AG04450 (cell line): ENCODE measurements around the gene EPB41L4B. TPM values are rescaled to one million over a fixed set of nuclear protein-coding genes. Genes with fewer than 3 reads are reported as not detected.

ENCODE experiments used
- CTCF ChIA-PET: fragments of 300-600, 350-600 bp; formaldehyde crosslinking; extraction: SDS; loops from one replicate; lab custom pipeline; 2022; ENCODE audit warnings: antibody characterized with exemption, inconsistent platforms; lab: Charles Lee
- POLR2A ChIA-PET: fragments of 350-600 bp; formaldehyde crosslinking; extraction: SDS; loops from one replicate; lab custom pipeline; 2021; ENCODE audit warnings: antibody characterized with exemption, inconsistent platforms; lab: Yijun Ruan, JAX
- DNase-seq: peaks from one replicate; pipeline ENCODE4 v3.0.0-alpha.2; 2011; ENCODE audit warnings: low read depth, low spot score
- H3K27ac ChIP-seq: one replicate; pipeline ENCODE4 v1.5.1; 2012; ENCODE audit warnings: low read depth, low read length, control low read depth
- H3K27me3 ChIP-seq: one replicate; pipeline ENCODE4 v1.6.0; 2012; ENCODE audit warnings: low read length; ENCODE audit not compliant: control insufficient read depth, insufficient read depth
- H3K4me3 ChIP-seq: 2 replicates; pipeline ENCODE4 v1.5.1; 2011; ENCODE audit warnings: mild to moderate bottlenecking, low read depth, low read length, control low read depth
- H3K9me3 ChIP-seq: 2 replicates; pipeline ENCODE4 v1.5.1; 2012; ENCODE audit warnings: low read length; ENCODE audit not compliant: control insufficient read depth, insufficient read depth
- CTCF ChIP-seq: IDR thresholded peaks from 2 replicates; pipeline ENCODE4 v1.5.1; 2011; ENCODE audit warnings: low read depth, low read length, control low read depth, inconsistent platforms
- polyA plus RNA-seq: library from polyadenylated mRNA; depleted of rRNA; stranded (reverse); fragments of >200 nt; gene quantifications from 2 replicates; pipeline ENCODE4 v1.2.3, GENCODE V29; 2011

Gene EPB41L4B
- polyA plus RNA-seq, 1 experiment = 1.5 TPM

- ChIA-PET POLR2A (interaction anchor here (0.5 to 0.6 kb wide), 2 partner anchors 399 to 1764 kb away, joined by 4 to 6 read pairs; partner anchors contain the start of gene KLF4), CTCF (interaction anchor here (1.0 to 1.3 kb wide), 2 partner anchors 9 to 67 kb away, joined by 3 to 4 read pairs; no protein-coding TSS in a partner anchor)
- peak; percentile 49 for DNase-seq
- peaks cover 2% of the 10 kb centered on the region for H3K27me3 ChIP-seq
- no peak overlapping the region for H3K4me3 ChIP-seq
- H3K9me3 ChIP-seq = no peaks in the 10 kb centered on the region
- TF ChIP-seq CTCF = no peak
- peak overlapping the region; percentile 87 for H3K27ac ChIP-seq
These were observed 66.5 kb downstream of the EPB41L4B start for GRCh38 chr9:109254317-109254716.

- ChIA-PET CTCF (interaction anchor here (1.0 to 1.4 kb wide), 3 partner anchors 8 to 68 kb away, joined by 3 to 4 read pairs (median 4); no protein-coding TSS in a partner anchor), POLR2A (interaction anchor here (0.6 kb wide), 1 partner anchor 399 kb away, joined by 4 read pairs; no protein-coding TSS in a partner anchor)
- 0 out of 2 replicates have a peak, but pooled peaks have one; percentile 12 for TF ChIP-seq CTCF
These were observed 67.1 kb downstream of the EPB41L4B start for GRCh38 chr9:109253637-109254284.

GRCh38 chr9:109253241-109253636 is 67.6 kb downstream of the EPB41L4B start:
- TF ChIP-seq CTCF = no peak
- H3K27me3 ChIP-seq = no peaks in the 10 kb centered on the region
- ChIA-PET POLR2A (no interaction called here), CTCF (interaction anchor here (1.3 to 1.4 kb wide), 2 partner anchors 11 to 19 kb away, joined by 4 read pairs; no protein-coding TSS in a partner anchor)
- H3K27ac ChIP-seq = peak overlapping the region; percentile 87
- DNase-seq = no peak
- no peak overlapping the region for H3K4me3 ChIP-seq
- H3K9me3 ChIP-seq = no peaks in the 10 kb centered on the region

More at GRCh38 chr9:109253637-109254284, 67.1 kb downstream of the EPB41L4B start:
- H3K27ac ChIP-seq = peak overlapping the region; percentile 87
- DNase-seq = no peak
- H3K27me3 ChIP-seq = peaks cover 2% of the 10 kb centered on the region
- H3K9me3 ChIP-seq = no peaks in the 10 kb centered on the region
- H3K4me3 ChIP-seq = no peak overlapping the region

GRCh38 chr9:109252291-109252690 is 68.6 kb downstream of the EPB41L4B start:
- no peaks in the 10 kb centered on the region for H3K27me3 ChIP-seq
- H3K9me3 ChIP-seq = no peaks in the 10 kb centered on the region
- POLR2A ChIA-PET = no interaction called here
- TF ChIP-seq CTCF = no peak
- H3K4me3 ChIP-seq = no peak overlapping the region
- DNase-seq = no peak
- peak overlapping the region; percentile 21 for H3K27ac ChIP-seq
- CTCF ChIA-PET = interaction anchor here (0.6 to 1.3 kb wide), 4 partner anchors 10 to 298 kb away, joined by 3 to 4 read pairs (median 4); no protein-coding TSS in a partner anchor

GRCh38 chr9:109251776-109252106 is 69.1 kb downstream of the EPB41L4B start:
- H3K27ac ChIP-seq = peak overlapping the region; percentile 32
- H3K27me3 ChIP-seq = no peaks in the 10 kb centered on the region
- no peaks in the 10 kb centered on the region for H3K9me3 ChIP-seq
- no peak for DNase-seq
- POLR2A ChIA-PET = no interaction called here
- CTCF ChIA-PET = interaction anchor here (0.6 to 1.0 kb wide), 3 partner anchors 16 to 298 kb away, joined by 3 to 4 read pairs (median 3); no protein-coding TSS in a partner anchor
- TF ChIP-seq CTCF = no peak
- no peak overlapping the region for H3K4me3 ChIP-seq
